Measurements from ENCODE around the gene CDC42EP4. TPM values are rescaled to one million over a fixed set of nuclear protein-coding genes. Genes with fewer than 3 reads are reported as not detected.

The CDC42EP4 gene
- polyA plus RNA-seq, 3 donors from 2014 or later: 0.26 to 0.41 TPM; not detected in 1

DNA sequence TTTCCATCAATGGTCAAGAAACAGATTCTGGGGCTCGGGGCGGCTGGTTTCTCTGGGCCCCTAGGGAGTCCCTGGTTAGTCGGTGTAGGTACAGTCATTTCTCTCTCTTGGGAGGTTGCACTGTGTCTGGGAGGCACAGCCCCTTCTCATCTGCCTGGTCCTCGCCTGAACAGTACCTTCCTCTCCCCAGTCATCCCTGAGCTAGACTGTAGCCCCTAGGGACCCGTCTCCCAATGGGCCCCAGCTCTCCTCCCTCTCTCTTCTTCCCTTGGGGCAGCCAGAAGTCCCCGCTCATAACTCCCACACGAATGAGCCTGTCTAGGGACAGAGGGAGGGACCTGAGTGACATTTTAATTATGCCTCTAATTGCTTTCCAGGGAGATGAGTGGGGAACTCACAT is 29.9 kb downstream of the CDC42EP4 start:
- DNase-seq: no peak
- peaks cover 0 to 6% (median 4%) of the 10 kb centered on the region in 3 donors for H3K27me3 Mint-ChIP-seq (ENCODE audit: low read depth in 3 of 3)
- H3K36me3 Mint-ChIP-seq: no peaks in the 10 kb centered on the region
- H3K4me3 Mint-ChIP-seq: no peak overlapping the region
- no peak overlapping the region for H3K27ac Mint-ChIP-seq
- H3K4me1 Mint-ChIP-seq: no peaks in the 10 kb centered on the region
- H3K9me3 Mint-ChIP-seq: no peaks in the 10 kb centered on the region

DNA sequence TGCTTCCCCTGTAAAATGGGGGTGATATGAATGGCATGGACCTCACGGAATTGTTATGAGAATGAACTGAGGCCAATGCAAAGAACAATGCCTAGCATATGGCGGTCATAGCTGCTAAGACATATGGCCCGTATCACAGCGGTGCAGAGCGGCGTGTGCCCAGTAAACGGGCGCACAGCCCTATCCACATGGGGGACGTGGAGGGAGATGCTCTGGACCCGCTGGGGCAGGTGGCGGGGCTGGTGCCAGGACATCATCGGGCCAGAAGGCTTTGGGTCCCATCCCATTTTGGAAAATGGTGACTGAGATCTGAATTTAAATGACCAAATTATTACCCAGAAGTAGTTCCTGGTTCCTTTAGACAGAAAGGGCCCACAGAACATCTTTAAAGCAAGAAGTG is 31.6 kb downstream of the CDC42EP4 start:
- no peak for DNase-seq
- Mint-ChIP-seq H3K27ac (no peak overlapping the region), H3K9me3 (no peaks in the 10 kb centered on the region), H3K4me1 (no peaks in the 10 kb centered on the region), H3K36me3 (no peaks in the 10 kb centered on the region), H3K27me3 (ENCODE audit: low read depth in 3 of 3) (peaks cover 2 to 6% (median 4%) of the 10 kb centered on the region in 3 donors), H3K4me3 (no peak overlapping the region)

DNA sequence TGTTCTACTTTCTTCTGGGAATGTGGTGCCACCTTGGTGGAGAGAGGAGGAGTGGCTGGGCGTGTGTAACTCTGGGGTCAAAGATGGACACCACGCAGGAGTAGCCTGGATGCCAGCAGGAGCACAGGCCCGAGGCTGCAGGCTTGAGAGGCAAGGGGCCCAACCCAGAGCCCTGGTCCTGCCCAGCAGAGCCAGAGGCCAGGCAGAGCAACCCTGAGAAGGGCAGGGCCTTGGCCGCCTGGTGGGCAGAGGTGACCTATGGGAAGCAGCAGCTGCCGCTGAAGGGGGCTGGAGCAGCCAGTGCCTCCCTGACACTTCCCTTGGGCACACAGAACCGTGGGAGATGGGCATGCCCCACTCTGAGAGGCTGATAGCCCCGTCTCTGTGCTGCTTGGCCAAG is 32.1 kb downstream of the CDC42EP4 start:
- DNase-seq: no peak
- H3K27me3 Mint-ChIP-seq (ENCODE audit: low read depth in 3 of 3): peaks cover 2 to 6% (median 4%) of the 10 kb centered on the region in 3 donors
- no peak overlapping the region for H3K4me3 Mint-ChIP-seq
- H3K36me3 Mint-ChIP-seq: no peaks in the 10 kb centered on the region
- no peaks in the 10 kb centered on the region for H3K4me1 Mint-ChIP-seq
- no peaks in the 10 kb centered on the region for H3K9me3 Mint-ChIP-seq
- H3K27ac Mint-ChIP-seq: no peak overlapping the region

DNA sequence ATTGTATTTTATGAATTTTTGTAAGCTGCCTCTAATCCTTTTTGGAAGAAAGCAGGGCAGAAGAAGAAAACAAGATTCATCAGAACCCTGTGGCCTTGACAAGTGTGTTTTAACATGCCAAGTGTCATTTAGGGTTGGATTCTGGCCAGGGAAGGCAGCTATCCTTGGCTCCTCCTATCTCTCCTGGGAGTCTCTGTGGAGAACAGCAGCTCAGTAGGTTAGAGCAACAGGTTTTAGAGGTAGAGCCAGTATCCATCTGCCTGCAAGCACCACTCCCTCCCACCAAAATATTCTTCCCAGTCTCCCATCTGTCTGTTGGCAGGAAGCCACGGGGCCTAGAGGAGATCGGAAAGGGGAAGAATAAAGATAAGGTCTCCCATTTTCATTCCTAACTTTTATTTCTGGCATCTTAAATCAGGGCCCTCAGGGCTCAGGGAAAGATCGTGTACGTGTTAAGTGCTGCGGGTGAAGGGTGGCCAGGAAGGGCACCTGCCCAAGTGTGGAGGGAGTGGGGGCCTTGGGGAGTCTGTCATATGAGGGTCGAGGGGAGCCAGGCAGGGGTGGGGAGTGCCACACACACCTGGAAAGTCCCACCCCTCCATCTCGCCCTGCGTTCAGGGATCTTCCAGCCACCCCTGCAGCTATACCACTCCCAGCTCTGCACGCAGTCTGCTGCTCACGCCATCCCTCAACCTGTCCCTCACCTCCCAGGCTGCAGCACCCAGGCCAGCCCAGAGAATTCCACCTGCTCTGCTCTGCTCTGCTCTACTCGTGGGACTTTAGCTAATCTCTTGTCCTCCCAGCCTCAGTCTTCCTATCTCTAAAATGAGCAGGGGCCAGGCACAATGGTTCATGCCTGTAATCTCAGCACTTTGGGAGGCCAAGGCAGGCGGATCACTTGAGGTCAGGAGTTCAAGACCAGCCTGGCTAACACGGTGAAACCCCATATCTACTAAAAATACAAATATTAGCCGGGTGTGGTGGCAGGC is 33.0 kb downstream of the CDC42EP4 start:
- Mint-ChIP-seq H3K4me1 (no peaks in the 10 kb centered on the region), H3K36me3 (no peaks in the 10 kb centered on the region), H3K27me3 (ENCODE audit: low read depth in 3 of 3) (peaks cover 4 to 6% (median 6%) of the 10 kb centered on the region in 3 donors), H3K4me3 (no peak overlapping the region), H3K9me3 (no peaks in the 10 kb centered on the region), H3K27ac (no peak overlapping the region)
- DNase-seq: no peak

DNA sequence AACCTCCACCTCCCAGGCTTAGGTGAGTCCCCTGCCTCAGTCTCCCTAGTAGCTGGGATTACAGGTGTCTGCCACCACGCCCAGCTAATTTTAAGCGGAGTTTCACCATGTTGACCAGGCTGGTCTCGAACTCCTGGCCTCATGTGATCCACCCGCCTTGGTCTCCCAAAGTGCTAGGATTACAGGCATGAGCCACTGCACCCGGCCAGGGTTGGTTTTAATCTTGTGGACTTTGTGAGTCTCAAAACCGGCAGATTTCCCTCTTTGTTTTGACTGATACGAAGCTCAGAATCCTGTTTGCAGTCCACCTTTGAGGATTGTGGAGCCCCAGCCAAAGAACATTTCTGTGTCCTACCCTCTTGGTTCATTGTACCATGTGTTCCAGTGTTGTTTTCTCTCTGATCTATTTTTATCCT is 33.7 kb downstream of the CDC42EP4 start:
- Mint-ChIP-seq H3K27ac (no peak overlapping the region), H3K4me3 (no peak overlapping the region), H3K36me3 (no peaks in the 10 kb centered on the region), H3K9me3 (no peaks in the 10 kb centered on the region), H3K4me1 (no peaks in the 10 kb centered on the region), H3K27me3 (ENCODE audit: low read depth in 3 of 3) (peaks cover 4 to 6% (median 4%) of the 10 kb centered on the region in 3 donors)
- no peak for DNase-seq

DNA sequence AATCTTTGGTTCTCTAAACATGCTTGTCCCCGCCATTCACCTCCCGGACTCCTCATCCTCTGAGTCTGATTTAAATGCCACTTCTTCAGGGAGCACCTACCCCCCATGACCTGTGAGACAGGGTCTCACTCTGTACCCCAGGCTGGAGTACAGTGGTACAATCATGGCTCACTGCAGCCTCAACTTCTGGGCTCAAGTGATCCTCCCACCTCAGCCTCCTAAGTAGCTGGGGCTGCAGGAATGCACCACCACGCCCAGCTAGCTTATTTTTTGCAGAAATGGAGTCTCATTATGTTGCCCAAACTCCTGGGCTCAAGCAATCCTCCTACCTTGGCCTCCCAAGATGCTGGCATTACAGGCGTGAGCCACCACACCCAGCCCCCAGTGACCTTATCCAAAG is 37.3 kb downstream of the CDC42EP4 start:
- H3K27ac Mint-ChIP-seq: no peak overlapping the region
- no peaks in the 10 kb centered on the region for H3K9me3 Mint-ChIP-seq
- H3K4me1 Mint-ChIP-seq: no peaks in the 10 kb centered on the region
- DNase-seq: no peak
- H3K36me3 Mint-ChIP-seq: no peaks in the 10 kb centered on the region
- H3K4me3 Mint-ChIP-seq: no peak overlapping the region
- peaks cover 0 to 6% (median 4%) of the 10 kb centered on the region in 3 donors for H3K27me3 Mint-ChIP-seq (ENCODE audit: low read depth in 3 of 3)

DNA sequence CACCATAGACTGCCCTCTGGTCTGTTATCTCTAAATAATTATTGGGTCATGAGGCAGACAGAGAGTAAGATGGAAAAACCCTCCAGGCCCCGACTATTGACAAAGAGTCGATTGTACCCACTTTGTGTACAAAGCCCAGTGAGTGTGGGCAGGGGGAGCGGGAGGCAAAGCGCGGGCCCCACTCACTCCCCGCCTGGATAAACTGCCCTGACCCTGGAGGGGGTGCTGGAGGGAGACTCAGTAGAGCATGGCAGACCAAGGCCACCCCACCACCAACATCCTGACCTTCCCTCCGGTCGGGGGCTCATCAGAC is 38.9 kb downstream of the CDC42EP4 start:
- peaks cover 0 to 6% (median 2%) of the 10 kb centered on the region in 3 donors for H3K27me3 Mint-ChIP-seq (ENCODE audit: low read depth in 3 of 3)
- H3K4me1 Mint-ChIP-seq: no peaks in the 10 kb centered on the region
- no peaks in the 10 kb centered on the region for H3K9me3 Mint-ChIP-seq
- H3K4me3 Mint-ChIP-seq: no peak overlapping the region
- DNase-seq: no peak
- H3K36me3 Mint-ChIP-seq: no peaks in the 10 kb centered on the region
- no peak overlapping the region for H3K27ac Mint-ChIP-seq

DNA sequence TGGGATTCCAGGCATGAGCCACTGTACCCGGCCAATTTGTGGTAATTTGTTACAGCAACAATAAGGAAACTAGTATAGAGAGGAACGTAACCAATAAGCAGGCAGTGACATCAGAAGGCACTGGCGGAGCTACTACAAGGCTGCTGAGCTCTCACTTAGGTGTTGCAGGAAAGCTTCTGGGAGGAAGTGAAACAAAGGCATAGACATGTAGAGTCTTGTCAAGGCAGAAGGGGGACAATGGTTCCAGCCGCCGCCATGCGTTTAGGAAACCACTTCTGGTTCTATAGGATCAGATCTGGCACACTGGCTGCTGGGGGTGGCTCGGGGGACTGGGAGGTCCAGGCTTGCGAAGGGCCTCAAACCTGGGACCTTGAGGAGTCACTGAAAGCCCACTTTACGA is 40.7 kb downstream of the CDC42EP4 start:
- H3K27me3 Mint-ChIP-seq (ENCODE audit: low read depth in 3 of 3): peaks cover 0 to 6% (median 2%) of the 10 kb centered on the region in 3 donors
- H3K36me3 Mint-ChIP-seq: no peaks in the 10 kb centered on the region
- no peak overlapping the region for H3K4me3 Mint-ChIP-seq
- no peaks in the 10 kb centered on the region for H3K4me1 Mint-ChIP-seq
- no peaks in the 10 kb centered on the region for H3K9me3 Mint-ChIP-seq
- DNase-seq: no peak
- no peak overlapping the region for H3K27ac Mint-ChIP-seq

DNA sequence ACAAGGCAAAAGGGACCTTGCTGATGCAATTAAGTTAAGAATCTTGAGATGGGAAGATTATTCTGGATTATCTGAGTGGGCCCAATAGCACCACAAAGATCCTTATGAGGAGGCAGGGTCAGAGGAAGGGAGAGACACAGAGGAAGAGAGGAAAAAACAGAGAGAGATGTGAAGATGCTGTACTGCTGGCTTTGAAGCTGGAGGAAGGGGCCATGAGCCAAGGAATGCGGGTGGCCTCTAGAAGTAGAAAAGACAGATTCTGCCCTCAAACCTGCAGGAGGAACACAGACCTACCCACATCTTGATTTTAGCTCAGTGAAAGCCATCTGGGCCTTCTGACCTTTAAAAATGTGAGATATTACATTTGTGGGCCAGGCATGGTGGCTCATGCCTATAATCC is 42.0 kb downstream of the CDC42EP4 start:
- peaks cover 0 to 4% (median 2%) of the 10 kb centered on the region in 3 donors for H3K27me3 Mint-ChIP-seq (ENCODE audit: low read depth in 3 of 3)
- no peak overlapping the region for H3K27ac Mint-ChIP-seq
- H3K4me3 Mint-ChIP-seq: no peak overlapping the region
- H3K9me3 Mint-ChIP-seq: no peaks in the 10 kb centered on the region
- DNase-seq: no peak
- no peaks in the 10 kb centered on the region for H3K36me3 Mint-ChIP-seq
- H3K4me1 Mint-ChIP-seq: no peaks in the 10 kb centered on the region

DNA sequence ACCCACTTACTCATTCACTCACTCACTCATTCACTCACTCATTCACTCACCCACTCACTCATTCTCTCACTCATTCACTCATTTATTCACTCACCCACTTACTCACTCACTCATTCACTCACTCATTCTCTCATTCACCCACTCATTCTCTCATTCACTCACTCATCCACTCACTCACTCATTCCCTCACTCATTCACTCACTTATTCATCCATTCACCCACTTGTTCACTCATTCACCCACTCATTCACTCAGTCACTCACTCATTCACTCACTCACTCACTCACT is 42.5 kb downstream of the CDC42EP4 start:
- Mint-ChIP-seq H3K9me3 (no peaks in the 10 kb centered on the region), H3K27me3 (ENCODE audit: low read depth in 3 of 3) (peaks cover 0 to 3% (median 2%) of the 10 kb centered on the region in 3 donors)

DNA sequence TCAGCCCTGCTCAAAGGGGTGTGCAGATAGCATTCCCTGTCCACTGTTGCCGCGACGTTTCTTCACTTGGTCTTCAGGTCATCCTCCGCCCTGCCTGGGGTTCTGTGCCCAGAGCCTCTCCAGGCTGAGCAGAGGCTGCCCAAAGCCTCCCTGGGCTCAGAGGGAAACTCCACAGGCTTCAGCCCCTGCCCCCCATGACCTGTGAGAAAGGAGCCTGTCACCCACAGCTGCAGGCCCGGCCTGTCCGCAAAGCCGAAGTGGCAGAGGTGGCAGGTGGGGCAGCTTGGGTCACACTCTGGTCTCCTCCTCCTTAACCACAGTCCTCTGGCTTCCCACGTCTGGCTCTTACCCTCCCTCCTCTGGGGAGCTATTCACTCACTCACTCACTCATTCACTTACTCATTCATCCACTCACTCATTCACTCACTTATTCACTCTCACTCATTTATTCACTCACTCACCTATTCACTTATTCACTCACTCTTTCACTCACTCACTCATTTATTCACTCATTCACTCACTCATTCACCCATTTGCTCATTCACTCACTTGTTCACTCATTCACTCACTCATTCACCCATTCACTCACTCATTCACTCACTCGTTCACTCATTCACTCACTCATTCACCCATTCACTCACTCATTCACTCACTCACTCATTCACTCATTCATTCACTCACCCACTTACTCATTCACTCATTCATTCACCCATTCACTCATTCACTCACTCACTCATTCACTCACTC is 43.0 kb downstream of the CDC42EP4 start:
- H3K27ac Mint-ChIP-seq: no peak overlapping the region
- H3K27me3 Mint-ChIP-seq (ENCODE audit: low read depth in 3 of 3): peaks cover 0 to 2% (median 0%) of the 10 kb centered on the region in 3 donors
- no peak overlapping the region for H3K4me3 Mint-ChIP-seq
- peak; percentile 22 to 37 (median 24) for DNase-seq
- H3K36me3 Mint-ChIP-seq: no peaks in the 10 kb centered on the region
- no peaks in the 10 kb centered on the region for H3K9me3 Mint-ChIP-seq
- H3K4me1 Mint-ChIP-seq: no peaks in the 10 kb centered on the region

More for the DNA sequence above, 42.5 kb downstream of the CDC42EP4 start:
- H3K4me3 Mint-ChIP-seq: no peak overlapping the region
- no peaks in the 10 kb centered on the region for H3K36me3 Mint-ChIP-seq
- no peaks in the 10 kb centered on the region for H3K4me1 Mint-ChIP-seq
- no peak overlapping the region for H3K27ac Mint-ChIP-seq
- DNase-seq: no peak

DNA sequence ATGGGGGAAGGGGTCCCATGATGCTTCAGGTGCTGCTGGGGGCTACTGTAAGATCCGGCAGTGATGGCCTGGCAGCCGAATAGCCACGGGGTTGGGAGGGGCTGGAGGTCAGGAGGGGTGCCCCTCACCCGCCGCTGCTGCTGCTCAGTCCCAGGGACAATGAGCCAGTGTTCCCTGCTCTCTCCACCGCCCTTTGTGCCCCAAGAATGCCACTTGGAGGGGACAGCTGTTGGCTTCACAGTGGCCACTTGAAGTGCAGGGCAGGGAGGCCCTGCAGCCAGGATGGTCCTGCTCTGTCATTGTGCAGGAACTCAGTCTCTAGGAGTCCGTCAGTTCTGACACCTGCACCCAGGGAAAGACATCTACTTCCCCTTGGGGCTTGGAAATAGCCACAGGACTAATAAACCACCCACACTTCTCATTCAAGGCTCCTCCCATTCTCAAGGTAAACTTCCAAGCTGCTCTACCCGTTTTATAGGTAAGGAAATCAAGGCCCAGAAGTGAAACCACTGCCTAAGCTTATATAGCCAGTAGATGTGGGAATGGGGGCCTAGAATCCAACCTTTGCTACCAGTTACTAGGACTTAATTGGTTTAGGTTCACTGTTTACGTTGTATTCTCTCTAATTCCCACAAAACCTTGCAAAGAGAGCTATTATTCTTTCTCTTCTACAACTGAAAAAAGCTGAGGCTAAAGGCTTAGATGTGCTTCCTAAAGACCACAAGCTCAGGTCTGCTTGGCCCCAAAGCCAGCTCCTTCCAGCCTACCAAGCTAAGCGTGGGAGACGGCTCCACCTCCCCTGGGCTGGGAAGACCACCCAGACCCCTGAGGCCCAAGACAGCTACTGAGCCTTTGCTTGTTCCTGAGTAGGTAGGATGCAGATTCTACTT is 43.9 kb downstream of the CDC42EP4 start:
- Mint-ChIP-seq H3K9me3 (no peaks in the 10 kb centered on the region), H3K4me1 (no peaks in the 10 kb centered on the region), H3K27ac (no peak overlapping the region), H3K4me3 (no peak overlapping the region), H3K27me3 (ENCODE audit: low read depth in 3 of 3) (peaks cover 0 to 4% (median 1%) of the 10 kb centered on the region in 3 donors), H3K36me3 (no peaks in the 10 kb centered on the region)
- DNase-seq: no peak

DNA sequence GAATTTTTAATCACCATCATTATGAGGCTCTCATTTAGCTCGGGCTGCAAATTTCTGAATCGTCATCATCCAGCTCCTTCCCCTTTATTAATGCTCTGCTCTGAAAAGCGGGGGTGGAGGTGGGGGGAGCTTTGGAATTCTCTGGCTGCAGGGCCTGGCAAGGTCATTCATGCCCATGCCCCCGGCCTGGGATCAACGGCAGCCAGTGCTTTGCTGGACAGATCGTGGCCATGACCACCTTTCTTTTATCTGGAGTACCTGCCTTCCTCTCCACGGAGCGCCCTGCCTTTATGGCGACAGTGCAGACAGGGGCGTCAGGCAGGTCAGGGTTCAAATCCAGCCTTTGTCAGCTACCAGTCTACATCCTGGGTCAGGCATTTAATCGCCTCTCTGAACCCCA is 45.0 kb downstream of the CDC42EP4 start:
- H3K4me3 Mint-ChIP-seq: no peak overlapping the region

More for the DNA sequence above, 45.0 kb downstream of the CDC42EP4 start:
- DNase-seq: no peak
- Mint-ChIP-seq H3K4me1 (no peaks in the 10 kb centered on the region), H3K9me3 (no peaks in the 10 kb centered on the region), H3K36me3 (no peaks in the 10 kb centered on the region), H3K27ac (no peak overlapping the region), H3K27me3 (ENCODE audit: low read depth in 3 of 3) (peaks cover 0 to 4% (median 1%) of the 10 kb centered on the region in 3 donors)
